H1 (cell line): ENCODE data around the gene SLC35B4. TPM values are rescaled to one million over a fixed set of nuclear protein-coding genes. Genes with fewer than 3 reads are reported as not detected.

Experiments
- CTCF ChIA-PET: fragments of 300-600 bp; sonication (Branson Sonifier 250); formaldehyde crosslinking; loops from one replicate; lab custom pipeline; 2021; ENCODE audit not compliant: partially characterized antibody; lab: Charles Lee
- POLR2A ChIA-PET: fragments of 300-600 bp; sonication (Branson Sonifier 250); formaldehyde crosslinking; loops from one replicate; lab custom pipeline; 2021; ENCODE audit warnings: inconsistent platforms; ENCODE audit not compliant: partially characterized antibody; lab: Charles Lee
- DNase-seq, 2 experiments: peaks; one replicate each; pipeline versions ENCODE4 v3.0.0 to v3.0.0-alpha.2; 2010 to 2022; ENCODE audit warnings: low spot score in 2 of 2, low read depth in 1 of 2, mixed read lengths in 1 of 2
- FAIRE-seq: peaks from 2 replicates; lab custom pipeline; 2011; peaks lifted over from hg19 to GRCh38; lab: Jason Lieb, UNC
- H2AFZ ChIP-seq: 2 replicates; pipeline ENCODE4 v1.8.1; 2012; ENCODE audit warnings: low read length, inconsistent platforms
- H2AK5ac ChIP-seq: 2 replicates; pipeline ENCODE4 v1.6.1; 2013; ENCODE audit warnings: low read depth, low read length
- H2BK120ac ChIP-seq: replicated peaks from 2 replicates; pipeline ENCODE3; 2013; ENCODE audit warnings: low read depth, low read length, inconsistent platforms
- H2BK12ac ChIP-seq: 2 replicates; pipeline ENCODE4 v1.6.1; 2013; ENCODE audit warnings: low read depth, low read length
- H2BK15ac ChIP-seq: 2 replicates; pipeline ENCODE4 v1.6.1; 2013; ENCODE audit warnings: low read length
- H2BK20ac ChIP-seq: 2 replicates; pipeline ENCODE4 v1.6.1; 2013; ENCODE audit warnings: low read length
- H2BK5ac ChIP-seq: 2 replicates; pipeline ENCODE4 v1.6.1; 2013; ENCODE audit warnings: low read depth, low read length
- H3K14ac ChIP-seq: 2 replicates; pipeline ENCODE4 v1.6.1; 2013; ENCODE audit warnings: inconsistent platforms; ENCODE audit not compliant: insufficient read length
- H3K18ac ChIP-seq: 2 replicates; pipeline ENCODE4 v1.6.1; 2013; ENCODE audit warnings: low read length; ENCODE audit errors: extremely low read depth
- H3K23ac ChIP-seq: 2 replicates; pipeline ENCODE4 v1.6.1; 2013; ENCODE audit warnings: inconsistent platforms; ENCODE audit not compliant: insufficient read length
- H3K23me2 ChIP-seq: 2 replicates; pipeline ENCODE4 v1.6.1; 2013; ENCODE audit warnings: low read depth, low read length
- H3K27ac ChIP-seq: 2 replicates; pipeline ENCODE4 v1.6.1; 2011; ENCODE audit warnings: low read depth, low read length, inconsistent platforms
- H3K27me3 ChIP-seq, 4 experiments: replicated peaks in 1 of 4; 1 replicate in 1 of 4; 2 replicates in 3 of 4; pipeline versions ENCODE4 v1.6.1 to v1.8.1; 2011 to 2013; ENCODE audit warnings: low read length in 3 of 4, mild to moderate bottlenecking in 3 of 4, inconsistent platforms in 2 of 4, mixed read lengths in 2 of 4, moderate library complexity in 1 of 4; ENCODE audit not compliant: control insufficient read depth in 3 of 4, insufficient read depth in 3 of 4; ENCODE audit errors: extremely low read depth in 1 of 4
- H3K36me3 ChIP-seq, 4 experiments: 2 replicates each; pipeline versions ENCODE4 v1.6.1 to v1.8.1; 2011 to 2013; ENCODE audit warnings: mild to moderate bottlenecking in 4 of 4, low read length in 3 of 4, moderate library complexity in 2 of 4, control low read depth in 1 of 4, inconsistent platforms in 1 of 4; ENCODE audit not compliant: insufficient read depth in 4 of 4, control insufficient read depth in 2 of 4
- H3K4ac ChIP-seq: replicated peaks from 2 replicates; pipeline ENCODE3; 2013; ENCODE audit warnings: low read length, low read depth, mixed read lengths, inconsistent platforms; ENCODE audit not compliant: insufficient read length
- H3K4me1 ChIP-seq, 4 experiments: replicated peaks in 1 of 4; 1 replicate in 1 of 4; 2 replicates in 3 of 4; pipeline versions ENCODE4 v1.6.1 to v1.8.1; 2011 to 2013; ENCODE audit warnings: low read length in 3 of 4, inconsistent platforms in 2 of 4, mixed read lengths in 1 of 4; ENCODE audit not compliant: insufficient read depth in 4 of 4, control insufficient read depth in 3 of 4
- H3K4me2 ChIP-seq, 2 experiments: 2 replicates each; pipeline versions ENCODE4 v1.6.1 to v1.8.1; 2011 to 2013; ENCODE audit warnings: low read depth in 2 of 2, low read length in 2 of 2, control low read depth in 1 of 2, inconsistent platforms in 1 of 2, mild to moderate bottlenecking in 1 of 2; ENCODE audit not compliant: insufficient read depth in 1 of 2
- H3K4me3 ChIP-seq, 4 experiments: fragments of 200-600, 300-600 bp in 1 of 4; sonication (generic), shearing (Covaris generic), sonication (Bioruptor Twin) in 1 of 4; 2 replicates each; pipeline versions ENCODE4 v1.5.1 to v1.8.1; 2011 to 2016; ENCODE audit warnings: low read length in 4 of 4, low read depth in 3 of 4, control low read depth in 2 of 4, inconsistent platforms in 2 of 4, mild to moderate bottlenecking in 2 of 4, mixed read lengths in 1 of 4, moderate library complexity in 1 of 4; ENCODE audit not compliant: insufficient read depth in 2 of 4; ENCODE audit errors: extremely low read depth in 1 of 4
- H3K56ac ChIP-seq: replicated peaks from 2 replicates; pipeline ENCODE3; 2013; ENCODE audit warnings: low read depth, mild to moderate bottlenecking, mixed read lengths, low read length, inconsistent platforms; ENCODE audit not compliant: insufficient read length
- H3K79me1 ChIP-seq: 2 replicates; pipeline ENCODE4 v1.6.1; 2013; ENCODE audit warnings: low read depth, low read length, control low read depth
- H3K79me2 ChIP-seq, 2 experiments: 2 replicates each; pipeline versions ENCODE4 v1.6.1 to v1.8.1; 2012 to 2013; ENCODE audit warnings: low read length in 2 of 2, mild to moderate bottlenecking in 2 of 2, inconsistent platforms in 1 of 2; ENCODE audit not compliant: insufficient read depth in 2 of 2, control insufficient read depth in 1 of 2
- H3K9ac ChIP-seq, 4 experiments: replicated peaks in 1 of 4; 1 replicate in 1 of 4; 2 replicates in 3 of 4; pipeline versions ENCODE4 v1.6.1 to v1.8.1; 2011 to 2013; ENCODE audit warnings: low read depth in 3 of 4, low read length in 3 of 4, control low read depth in 2 of 4, mild to moderate bottlenecking in 2 of 4, moderate library complexity in 2 of 4, inconsistent platforms in 1 of 4; ENCODE audit errors: extremely low read depth in 1 of 4
- H3K9me3 ChIP-seq, 2 experiments: 2 replicates each; pipeline versions ENCODE4 v1.6.1 to v1.8.1; 2012 to 2013; ENCODE audit warnings: mild to moderate bottlenecking in 2 of 2, moderate library complexity in 2 of 2, control low read depth in 1 of 2, inconsistent platforms in 1 of 2, low read depth in 1 of 2, low read length in 1 of 2, mixed read lengths in 1 of 2; ENCODE audit not compliant: insufficient read depth in 2 of 2
- H4K20me1 ChIP-seq, 2 experiments: replicated peaks in 1 of 2; 2 replicates each; pipeline versions ENCODE3 to v1.8.1; 2011 to 2013; ENCODE audit warnings: inconsistent platforms in 2 of 2, low read length in 2 of 2, mild to moderate bottlenecking in 1 of 2; ENCODE audit not compliant: insufficient read depth in 2 of 2, control insufficient read depth in 1 of 2
- H4K5ac ChIP-seq: 2 replicates; pipeline ENCODE4 v1.6.1; 2013; ENCODE audit warnings: low read length, low read depth, mixed read lengths, inconsistent platforms; ENCODE audit not compliant: insufficient read length
- H4K8ac ChIP-seq: 2 replicates; pipeline ENCODE4 v1.8.0; 2013; ENCODE audit warnings: mild to moderate bottlenecking, moderate library complexity, low read length, inconsistent platforms; ENCODE audit not compliant: insufficient read depth; ENCODE audit errors: extremely low read depth
- H4K91ac ChIP-seq: replicated peaks from 2 replicates; pipeline ENCODE3; 2013; ENCODE audit warnings: low read length, mixed read lengths, inconsistent platforms; ENCODE audit not compliant: insufficient read length
- RFX5 ChIP-seq: IDR thresholded peaks from 2 replicates; pipeline ENCODE4 v1.6.1; 2011; ENCODE audit warnings: low read depth, low read length, improper control_type of control experiment, borderline replicate concordance
- TEAD4 ChIP-seq: IDR thresholded peaks from 2 replicates; pipeline ENCODE4 v1.6.1; 2012; ENCODE audit warnings: low read depth, low read length, inconsistent platforms, mixed read lengths
- WGBS, 2 experiments: shearing (Covaris generic) in 1 of 2; methylation state at CpG; one replicate each; pipeline versions ENCODE4 v1.1.6 to v1.1.7; 2013 to 2015; ENCODE audit warnings: low lambda C conversion rate in 2 of 2, mixed read lengths in 2 of 2, inconsistent platforms in 1 of 2, low coverage in 1 of 2, missing lambda C conversion rate in 1 of 2; ENCODE audit not compliant: insufficient replicate concordance in 2 of 2, insufficient coverage in 1 of 2, insufficient read length in 1 of 2; ENCODE audit errors: extremely low coverage in 1 of 2, missing lambda C conversion rate in 1 of 2; 5-methylcytosine and 5-hydroxymethylcytosine counted together
- polyA plus RNA-seq, 7 experiments: library from polyadenylated mRNA; depleted of rRNA in 3 of 7; stranded (reverse) in 5 of 7; unstranded in 2 of 7; fragments of >200 nt in 5 of 7; fragments of 200-250 nt in 2 of 7; gene quantifications; 1 replicate in 5 of 7; 2 replicates in 1 of 7; 4 replicates in 1 of 7; pipeline versions ENCODE4 v1.2.1 to v1.2.3, GENCODE V29; 2011 to 2013; ENCODE audit warnings: missing spikeins in 2 of 7, mixed read lengths in 2 of 7
- total RNA-seq: library from RNA; stranded (reverse); fragmentation: NEBNext Ultra II Directional; extraction: Animal tissue kit (Norgen Biotek cat#: 25700); gene quantifications from 2 replicates; pipeline ENCODE4 v1.2.1, GENCODE V29; 2021

SLC35B4 gene
- total and polyA plus RNA-seq, 2 of the 8 experiments (the other 6 are each of a cell fraction or from before 2014, with no cell fraction given): 28.9 to 34.6 TPM

GRCh38 chr7:134293002-134293740 lies 23.6 kb downstream of the SLC35B4 start:
- Histone ChIP-seq H4K5ac (no peak overlapping the region), H2AK5ac (no peak overlapping the region), H3K9me3 (no peaks in the 10 kb centered on the region), H2BK12ac (no peak overlapping the region), H2BK5ac (no peak overlapping the region), H3K14ac (no peak overlapping the region), H3K79me2 (no peaks in the 10 kb centered on the region), H3K79me1 (no peaks in the 10 kb centered on the region), H3K23me2 (no peaks in the 10 kb centered on the region), H3K4me2 (no peak overlapping the region), H3K9ac (no peak overlapping the region), H3K23ac (no peak overlapping the region), H3K56ac (no peak overlapping the region), H2BK20ac (no peak overlapping the region), H2BK120ac (no peak overlapping the region), H3K27ac (no peak overlapping the region), H3K36me3 (peaks cover 0 to 24% (median 8%) of the 10 kb centered on the region in 4 experiments; a peak in 4 of 8 replicates), H3K4me1 (no peaks in the 10 kb centered on the region; a peak in 1 of 7 replicates), H4K8ac (no peak overlapping the region), H2AFZ (no peak overlapping the region), H3K4ac (no peak overlapping the region), H3K4me3 (no peak overlapping the region), H4K20me1 (no peaks in the 10 kb centered on the region), H4K91ac (no peak overlapping the region), H3K27me3 (no peaks in the 10 kb centered on the region), H3K18ac (no peak overlapping the region), H2BK15ac (no peak overlapping the region)
- ChIA-PET CTCF (interaction anchor here (1.0 kb wide), 1 partner anchor 29 kb away, joined by 3 read pairs; no protein-coding TSS in a partner anchor), POLR2A (no interaction called here)
- no peak for FAIRE-seq
- no peak for DNase-seq
- WGBS, 2 experiments: 93% methylated on average over 12 of the region's 12 CpGs; no CpG with 5 or more reads in 1 of the 2 experiments
- TF ChIP-seq TEAD4 (no peak), RFX5 (no peak)
